Epidermal melanocyte (primary cell): ENCODE results near the gene TRMT6.
A peak's percentile ranks its signal among the peaks of the same experiment; 100 is the strongest.

Source experiments
- DNase-seq: peaks from one replicate; pipeline ENCODE4 v3.0.0; 2011; ENCODE audit warnings: low spot score; ENCODE audit not compliant: insufficient read length

Gene TRMT6, protein sequence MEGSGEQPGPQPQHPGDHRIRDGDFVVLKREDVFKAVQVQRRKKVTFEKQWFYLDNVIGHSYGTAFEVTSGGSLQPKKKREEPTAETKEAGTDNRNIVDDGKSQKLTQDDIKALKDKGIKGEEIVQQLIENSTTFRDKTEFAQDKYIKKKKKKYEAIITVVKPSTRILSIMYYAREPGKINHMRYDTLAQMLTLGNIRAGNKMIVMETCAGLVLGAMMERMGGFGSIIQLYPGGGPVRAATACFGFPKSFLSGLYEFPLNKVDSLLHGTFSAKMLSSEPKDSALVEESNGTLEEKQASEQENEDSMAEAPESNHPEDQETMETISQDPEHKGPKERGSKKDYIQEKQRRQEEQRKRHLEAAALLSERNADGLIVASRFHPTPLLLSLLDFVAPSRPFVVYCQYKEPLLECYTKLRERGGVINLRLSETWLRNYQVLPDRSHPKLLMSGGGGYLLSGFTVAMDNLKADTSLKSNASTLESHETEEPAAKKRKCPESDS

GRCh38 chr20:5950271-5951031 is at the start of gene TRMT6, which contains the start of gene MCM8:
TRMT6 (minus strand) TSS chr20:5950533; CDS start chr20:5950405, 128 bp downstream.
MCM8 (plus strand) TSS chr20:5950652; CDS start chr20:5952016, 1,364 bp downstream.
- DNase-seq: peak; percentile 87

DNA sequence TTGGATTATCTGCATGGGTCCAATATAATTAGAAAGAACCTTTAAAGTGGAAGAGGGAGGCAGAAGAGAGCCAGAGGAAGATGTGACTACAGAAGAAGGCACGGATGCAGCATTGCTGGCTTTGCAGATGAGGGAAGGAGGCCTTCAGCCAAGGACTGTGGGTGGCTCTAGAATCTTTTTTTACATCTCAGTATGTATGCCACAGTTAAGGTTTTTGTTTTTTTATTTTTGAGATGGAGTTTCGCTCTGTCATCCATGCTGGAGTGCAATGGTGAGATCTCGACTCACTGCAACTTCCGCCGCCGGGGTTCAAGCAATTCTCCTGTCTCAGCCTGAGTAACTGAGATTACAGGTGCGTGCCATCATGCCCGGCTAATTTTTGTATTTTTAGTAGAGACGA is 49.5 kb upstream of the TRMT6 start:
- no peak for DNase-seq

DNA sequence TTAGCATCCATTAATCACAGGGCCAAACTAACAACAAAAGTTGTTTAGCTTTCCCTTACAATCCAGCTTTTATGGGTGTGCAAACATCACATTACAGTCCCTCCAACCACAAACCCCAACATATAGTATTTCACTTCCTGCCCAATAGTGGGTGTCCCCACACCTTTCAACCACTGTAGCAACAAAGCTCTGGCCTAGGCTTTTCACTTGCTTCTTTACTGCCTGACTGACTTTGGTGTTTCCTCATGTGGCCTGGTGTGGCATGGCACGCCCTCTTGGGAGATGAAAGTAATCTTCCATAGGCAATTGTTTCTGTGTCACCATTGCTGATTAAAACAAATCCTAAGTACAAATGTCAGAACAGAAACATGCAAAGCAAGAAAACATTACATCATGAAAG is 46.4 kb upstream of the TRMT6 start:
- DNase-seq: no peak

DNA sequence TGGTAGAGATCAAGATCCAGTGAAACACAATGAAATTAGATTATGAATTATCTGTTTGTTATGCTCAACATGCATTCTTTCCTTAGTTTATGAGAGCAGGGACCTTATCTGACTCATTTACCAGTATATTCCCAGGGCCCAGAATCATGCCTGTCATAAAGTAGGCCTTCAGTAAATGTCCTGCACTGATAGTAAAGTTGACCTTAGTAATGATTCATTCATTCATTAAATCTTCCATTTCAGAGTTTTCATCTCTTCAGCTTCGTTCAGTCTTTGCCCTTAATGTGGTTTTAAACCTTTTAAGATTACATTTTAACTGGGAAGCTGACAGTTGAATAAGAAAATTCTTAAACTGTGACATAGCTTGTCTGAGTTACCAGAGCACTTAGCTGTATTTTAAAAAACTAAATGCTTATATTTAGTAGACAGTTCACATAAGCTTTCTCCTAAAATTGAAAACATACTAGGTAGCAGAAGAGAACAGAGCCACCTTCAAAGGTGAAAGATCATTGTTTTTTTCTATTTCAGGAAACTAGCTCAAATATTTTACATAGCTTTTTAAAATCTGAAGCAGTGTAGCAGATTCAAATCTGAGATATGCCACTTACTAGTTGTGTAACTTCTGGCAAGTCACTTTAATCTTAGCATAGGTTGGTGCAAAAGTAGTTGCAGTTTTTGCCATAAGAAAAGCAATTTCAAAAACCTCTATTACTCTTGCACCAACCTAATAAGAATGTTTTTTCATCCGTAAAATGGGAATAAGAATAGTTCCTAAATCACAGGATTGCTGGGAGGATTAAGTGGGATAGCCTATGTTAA is 41.5 kb upstream of the TRMT6 start:
- DNase-seq: no peak

GRCh38 chr20:5990946-5991345 is 40.6 kb upstream of the TRMT6 start:
- DNase-seq: no peak

GRCh38 chr20:5989539-5989938 is 39.2 kb upstream of the TRMT6 start:
- no peak for DNase-seq

- no peak for DNase-seq
Measured at GRCh38 chr20:5987383-5987782, 37.0 kb upstream of the TRMT6 start.

DNA sequence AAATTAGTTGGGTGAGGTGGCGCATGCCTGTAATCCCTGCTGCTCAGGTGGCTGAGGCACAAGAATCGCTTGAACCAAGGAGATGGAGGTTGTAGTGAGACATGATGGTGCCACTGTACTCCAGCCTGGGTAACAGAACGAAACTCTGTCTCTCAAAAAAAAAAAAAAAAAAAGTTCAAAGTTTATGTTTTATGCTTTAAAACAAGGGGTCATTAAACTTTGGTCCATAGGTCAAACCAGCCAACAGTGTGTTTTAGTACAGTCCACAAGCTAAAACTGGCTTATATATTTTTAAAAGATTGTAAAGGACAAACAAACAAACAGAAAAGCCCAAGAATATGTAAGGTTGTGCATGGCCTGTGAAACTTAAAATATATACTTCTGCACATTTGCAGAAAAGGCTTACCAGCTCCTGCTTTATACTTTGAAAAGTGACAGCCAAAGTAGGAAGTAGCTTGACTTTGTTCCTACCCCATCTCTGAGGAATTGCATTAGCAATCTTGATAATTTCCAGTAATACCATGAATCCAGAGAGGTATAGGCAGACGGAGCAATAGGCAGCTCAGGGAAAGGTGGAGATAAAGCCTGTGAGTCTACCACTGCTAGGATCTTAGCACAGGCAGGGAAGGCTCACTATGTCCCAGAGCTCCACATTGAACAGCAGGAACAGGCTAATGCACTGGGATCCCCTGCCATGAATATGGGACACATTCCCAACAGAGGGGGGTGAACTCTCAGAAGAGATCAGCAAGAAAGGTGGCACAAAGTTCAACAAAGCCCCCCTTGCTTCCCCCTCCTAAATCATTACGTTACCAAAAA is 30.6 kb upstream of the TRMT6 start:
- DNase-seq: no peak

DNA sequence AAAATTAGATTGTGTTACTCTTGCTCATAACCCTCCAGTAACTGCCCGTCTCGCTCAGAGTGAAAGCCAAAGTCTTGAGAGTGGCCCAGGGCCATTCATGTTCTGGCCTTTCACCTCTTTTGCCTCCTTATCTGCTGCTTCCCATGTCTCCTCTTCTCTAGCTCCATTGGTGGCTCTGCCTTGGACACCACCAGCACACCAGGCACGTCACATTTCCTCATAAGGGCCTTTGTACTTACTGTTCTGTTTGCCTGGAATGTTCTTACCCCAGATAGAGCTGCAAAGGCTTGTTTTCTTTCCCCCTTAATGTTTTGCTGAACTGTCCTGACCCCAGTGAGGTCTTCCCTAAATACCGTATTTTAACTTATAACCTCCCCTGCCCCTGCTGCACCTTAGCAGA is 29.5 kb upstream of the TRMT6 start:
- no peak for DNase-seq

DNA sequence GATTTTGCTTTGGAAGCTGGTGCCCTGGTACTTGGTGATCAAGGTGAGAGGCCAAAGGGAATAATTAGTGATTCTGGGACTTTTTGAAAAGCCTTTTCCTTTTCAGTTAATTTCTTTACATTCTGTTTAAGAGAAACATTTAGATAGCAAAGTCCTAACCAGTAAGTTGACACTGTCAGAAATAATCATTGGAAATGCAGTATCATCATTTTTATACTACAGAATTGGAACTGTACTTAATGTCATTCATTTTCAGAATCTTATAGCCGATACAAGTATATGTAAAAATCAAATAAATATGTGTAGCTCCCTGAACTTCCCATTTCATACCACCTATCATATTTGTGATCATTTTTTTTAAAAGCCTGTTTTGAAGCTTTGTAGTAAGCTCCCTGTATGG is 27.6 kb upstream of the TRMT6 start:
- no peak for DNase-seq

DNA sequence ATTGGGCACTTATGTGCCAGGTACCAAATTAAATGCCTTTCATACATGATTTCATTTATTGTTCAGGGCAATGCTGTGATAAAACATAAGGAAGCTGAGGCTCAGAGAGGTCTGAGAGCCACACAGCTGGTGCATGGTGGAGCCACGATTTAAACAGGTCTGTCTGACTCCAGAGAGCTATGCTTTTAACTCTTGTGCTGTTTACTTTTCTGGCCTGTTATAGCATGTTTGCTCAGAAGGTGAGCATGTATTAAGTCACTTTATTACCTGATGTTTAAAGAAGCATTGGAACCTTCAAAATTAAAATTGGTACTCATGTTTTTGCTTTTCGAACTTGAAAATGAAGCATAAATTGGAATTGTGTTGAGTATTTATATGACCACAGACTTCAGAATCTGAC is 26.9 kb upstream of the TRMT6 start:
- DNase-seq: no peak

- no peak for DNase-seq
Measured at GRCh38 chr20:5975778-5976177, 25.4 kb upstream of the TRMT6 start.

- no peak for DNase-seq
Measured at GRCh38 chr20:5974531-5974930, 24.2 kb upstream of the TRMT6 start.

- DNase-seq: no peak
Measured at GRCh38 chr20:5973971-5974370, 23.6 kb upstream of the TRMT6 start.

GRCh38 chr20:5973172-5973571 is 22.8 kb upstream of the TRMT6 start:
- DNase-seq: no peak

DNA sequence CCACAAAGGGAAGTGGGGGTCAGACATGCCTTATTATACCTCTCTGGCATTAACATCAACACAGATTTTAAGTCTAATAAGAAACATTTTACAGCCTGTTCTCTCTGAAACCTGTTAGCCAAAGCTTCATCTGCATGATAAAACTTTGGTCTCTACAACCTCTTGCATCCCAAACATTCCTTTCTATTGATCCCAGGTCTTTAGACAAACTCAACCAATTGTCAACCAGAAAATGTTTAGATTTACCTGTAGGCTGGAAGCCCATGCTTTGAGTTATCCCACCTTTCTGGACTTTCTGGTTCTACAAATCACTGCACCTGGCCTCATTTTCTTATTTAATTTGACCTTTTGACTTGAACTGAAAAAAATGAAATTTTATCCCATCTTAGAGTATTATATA is 20.9 kb upstream of the TRMT6 start:
- DNase-seq: no peak

DNA sequence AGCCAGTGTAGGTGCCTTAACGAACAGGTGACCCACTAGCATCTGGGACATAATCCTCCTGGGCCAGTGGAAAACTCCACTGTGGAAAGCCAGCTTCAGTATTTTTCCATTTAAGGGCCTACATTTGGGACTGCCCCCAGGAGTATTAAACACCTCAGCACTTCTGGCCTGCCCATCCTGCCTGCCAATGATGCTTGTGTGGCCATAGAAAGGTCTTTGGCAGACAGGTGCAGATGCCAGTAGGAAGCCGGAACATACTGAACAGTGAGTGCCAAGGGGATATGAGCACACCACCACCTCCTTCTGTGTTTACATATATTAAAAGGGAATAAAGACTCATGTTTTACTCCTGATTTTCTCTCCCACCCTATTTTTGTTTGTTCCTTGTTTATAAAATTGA is 20.0 kb upstream of the TRMT6 start:
- no peak for DNase-seq

DNA sequence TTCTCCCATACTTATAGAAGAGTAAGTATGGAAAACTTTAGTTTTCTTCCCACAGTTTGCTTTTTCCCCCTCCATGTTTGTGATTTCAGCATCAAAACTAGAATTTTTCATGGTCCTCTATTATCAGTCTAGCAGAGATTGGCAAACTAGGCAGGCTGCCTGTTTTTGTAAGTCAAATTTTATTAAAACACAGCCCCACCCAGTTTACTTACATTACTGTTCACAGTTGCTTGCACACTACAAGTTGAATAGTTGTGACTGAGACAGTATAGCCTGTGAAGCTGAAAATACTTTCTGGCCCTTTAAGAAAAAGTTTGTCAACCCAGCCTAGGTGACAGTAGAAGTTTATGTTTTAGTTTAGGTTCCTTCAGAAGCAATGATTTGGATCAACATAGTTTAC is 19.6 kb upstream of the TRMT6 start:
- no peak for DNase-seq

- DNase-seq: no peak
Measured at GRCh38 chr20:5969348-5969935, 19.1 kb upstream of the TRMT6 start.

- DNase-seq: no peak
Measured at GRCh38 chr20:5968462-5968861, 18.1 kb upstream of the TRMT6 start.
